Measurements from ENCODE around the gene CACNA2D3. TPM values are rescaled to one million over a fixed set of nuclear protein-coding genes. Genes with fewer than 3 reads are reported as not detected.

CACNA2D3 gene
- total RNA-seq, 1 donor from 2014 or later, result 0.70 TPM

DNA sequence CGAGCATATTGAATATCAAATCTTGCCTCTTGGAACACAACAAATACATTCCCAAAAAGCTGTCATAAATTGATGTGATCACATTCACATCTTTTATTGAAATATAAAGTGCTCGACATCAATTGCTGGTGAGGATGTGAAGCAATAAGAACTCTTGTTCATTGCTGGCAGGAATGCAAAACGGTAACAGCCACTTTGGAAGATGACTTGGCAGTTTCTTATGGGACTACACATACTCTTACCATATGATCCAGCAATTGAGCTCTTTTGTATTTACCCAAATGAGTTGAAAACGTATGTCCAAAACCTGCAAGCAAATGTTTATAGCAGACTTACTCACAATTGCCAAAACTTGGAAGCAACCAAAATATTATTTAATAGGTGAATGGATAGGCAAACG lies 234.9 kb downstream of the CACNA2D3 start:
- no peaks in the 10 kb centered on the region for H3K4me1 Mint-ChIP-seq (ENCODE audit: low read depth, unreplicated experiment)

DNA sequence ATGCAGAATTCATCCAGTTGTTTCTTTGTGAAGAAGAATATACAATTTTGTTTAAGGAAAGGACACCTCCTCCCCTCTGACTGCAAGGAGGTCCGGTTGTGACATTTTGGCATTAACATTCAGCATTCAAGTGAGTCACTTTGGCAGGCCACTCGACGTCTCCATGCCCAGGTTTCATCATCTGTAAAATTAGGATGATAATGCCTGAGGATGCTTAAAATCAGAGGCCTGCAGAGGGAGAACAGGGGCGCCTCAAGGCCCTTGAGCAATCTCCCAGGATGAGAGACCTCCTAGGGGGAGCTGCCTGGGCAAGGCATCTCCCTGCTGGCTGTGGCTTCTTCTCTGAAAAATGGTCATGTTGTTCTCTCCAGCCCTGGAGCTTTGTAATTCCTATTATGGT lies 236.0 kb downstream of the CACNA2D3 start:
- Mint-ChIP-seq H3K4me1 (ENCODE audit: low read depth, unreplicated experiment) (no peaks in the 10 kb centered on the region), H3K9me3 (ENCODE audit: unreplicated experiment) (peaks cover 1% of the 10 kb centered on the region), H3K27ac (ENCODE audit: unreplicated experiment) (no peak overlapping the region), H3K27me3 (ENCODE audit: low read depth, unreplicated experiment) (no peaks in the 10 kb centered on the region), H3K4me3 (ENCODE audit: unreplicated experiment) (no peak overlapping the region), H3K36me3 (ENCODE audit: low read depth, unreplicated experiment) (no peaks in the 10 kb centered on the region)
- no peak overlapping the region for H3K4me3 ChIP-seq (ENCODE audit: insufficient read depth, low read depth, low read length)
- TF ChIP-seq, protein P1, sequence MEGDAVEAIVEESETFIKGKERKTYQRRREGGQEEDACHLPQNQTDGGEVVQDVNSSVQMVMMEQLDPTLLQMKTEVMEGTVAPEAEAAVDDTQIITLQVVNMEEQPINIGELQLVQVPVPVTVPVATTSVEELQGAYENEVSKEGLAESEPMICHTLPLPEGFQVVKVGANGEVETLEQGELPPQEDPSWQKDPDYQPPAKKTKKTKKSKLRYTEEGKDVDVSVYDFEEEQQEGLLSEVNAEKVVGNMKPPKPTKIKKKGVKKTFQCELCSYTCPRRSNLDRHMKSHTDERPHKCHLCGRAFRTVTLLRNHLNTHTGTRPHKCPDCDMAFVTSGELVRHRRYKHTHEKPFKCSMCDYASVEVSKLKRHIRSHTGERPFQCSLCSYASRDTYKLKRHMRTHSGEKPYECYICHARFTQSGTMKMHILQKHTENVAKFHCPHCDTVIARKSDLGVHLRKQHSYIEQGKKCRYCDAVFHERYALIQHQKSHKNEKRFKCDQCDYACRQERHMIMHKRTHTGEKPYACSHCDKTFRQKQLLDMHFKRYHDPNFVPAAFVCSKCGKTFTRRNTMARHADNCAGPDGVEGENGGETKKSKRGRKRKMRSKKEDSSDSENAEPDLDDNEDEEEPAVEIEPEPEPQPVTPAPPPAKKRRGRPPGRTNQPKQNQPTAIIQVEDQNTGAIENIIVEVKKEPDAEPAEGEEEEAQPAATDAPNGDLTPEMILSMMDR (IDR thresholded peaks at IDR 0.05; ENCODE audit: insufficient read depth, low read depth, low read length), result no peak
- H3K9me3 ChIP-seq (ENCODE audit: insufficient read depth, low read depth, low read length), result no peaks in the 10 kb centered on the region
- no peak for DNase-seq (ENCODE audit: low read depth)
- no peak for FAIRE-seq
- H3K27me3 ChIP-seq (ENCODE audit: insufficient read depth, low read length), result no peaks in the 10 kb centered on the region
- no peak overlapping the region for H3K9ac ChIP-seq (ENCODE audit: low read length)
- H4K20me1 ChIP-seq (ENCODE audit: insufficient read depth, low read length), result no peaks in the 10 kb centered on the region
- H3K4me2 ChIP-seq (ENCODE audit: low read length), result no peak overlapping the region
- peaks cover 5% of the 10 kb centered on the region for H3K4me1 ChIP-seq (ENCODE audit: insufficient read depth, low read length)
- H3K27ac ChIP-seq (ENCODE audit: low read depth, low read length), result no peak overlapping the region
- H3K79me2 ChIP-seq (ENCODE audit: insufficient read depth, low read length), result no peaks in the 10 kb centered on the region
- no peaks in the 10 kb centered on the region for H3K36me3 ChIP-seq (ENCODE audit: insufficient read depth, low read length)
- H2AFZ ChIP-seq (ENCODE audit: low read depth, low read length), result no peak overlapping the region

More for the DNA sequence above, 234.9 kb downstream of the CACNA2D3 start:
- Histone ChIP-seq H3K4me1 (ENCODE audit: insufficient read depth, low read length) (peaks cover 5% of the 10 kb centered on the region), H3K9ac (ENCODE audit: low read length) (no peak overlapping the region), H3K4me3 (ENCODE audit: insufficient read depth, low read depth, low read length) (no peak overlapping the region), H3K79me2 (ENCODE audit: insufficient read depth, low read length) (no peaks in the 10 kb centered on the region), H2AFZ (ENCODE audit: low read depth, low read length) (no peak overlapping the region), H3K27me3 (ENCODE audit: insufficient read depth, low read length) (no peaks in the 10 kb centered on the region), H3K27ac (ENCODE audit: low read depth, low read length) (no peak overlapping the region), H4K20me1 (ENCODE audit: insufficient read depth, low read length) (no peaks in the 10 kb centered on the region), H3K36me3 (ENCODE audit: insufficient read depth, low read length) (no peaks in the 10 kb centered on the region), H3K9me3 (ENCODE audit: insufficient read depth, low read depth, low read length) (no peaks in the 10 kb centered on the region), H3K4me2 (ENCODE audit: low read length) (no peak overlapping the region)
- no peaks in the 10 kb centered on the region for H3K27me3 Mint-ChIP-seq (ENCODE audit: low read depth, unreplicated experiment)
- DNase-seq (ENCODE audit: low read depth), result no peak
- TF ChIP-seq, protein P1 (IDR thresholded peaks at IDR 0.05; ENCODE audit: insufficient read depth, low read depth, low read length), result no peak
- TF ChIP-seq EZH2 (IDR thresholded peaks at IDR 0.05; ENCODE audit: insufficient read depth, low read length), result no peak
- no peak overlapping the region for H3K27ac Mint-ChIP-seq (ENCODE audit: unreplicated experiment)
- no peaks in the 10 kb centered on the region for H3K36me3 Mint-ChIP-seq (ENCODE audit: low read depth, unreplicated experiment)
- no peak for FAIRE-seq
- H3K9me3 Mint-ChIP-seq (ENCODE audit: unreplicated experiment), result peaks cover 1% of the 10 kb centered on the region
- H3K4me3 Mint-ChIP-seq (ENCODE audit: unreplicated experiment), result no peak overlapping the region

- H3K36me3 Mint-ChIP-seq (ENCODE audit: low read depth, unreplicated experiment), result no peaks in the 10 kb centered on the region
- peaks cover 5% of the 10 kb centered on the region for H3K4me1 ChIP-seq (ENCODE audit: insufficient read depth, low read length)
- no peaks in the 10 kb centered on the region for H3K36me3 ChIP-seq (ENCODE audit: insufficient read depth, low read length)
- H2AFZ ChIP-seq (ENCODE audit: low read depth, low read length), result no peak overlapping the region
- H3K9ac ChIP-seq (ENCODE audit: low read length), result no peak overlapping the region
- no peak for TF ChIP-seq EZH2 (IDR thresholded peaks at IDR 0.05; ENCODE audit: insufficient read depth, low read length)
- TF ChIP-seq, protein P1 (IDR thresholded peaks at IDR 0.05; ENCODE audit: insufficient read depth, low read depth, low read length), result no peak
- no peaks in the 10 kb centered on the region for H3K27me3 ChIP-seq (ENCODE audit: insufficient read depth, low read length)
- H3K9me3 ChIP-seq (ENCODE audit: insufficient read depth, low read depth, low read length), result no peaks in the 10 kb centered on the region
- no peak for DNase-seq (ENCODE audit: low read depth)
- H3K4me1 Mint-ChIP-seq (ENCODE audit: low read depth, unreplicated experiment), result no peaks in the 10 kb centered on the region
- H3K27ac Mint-ChIP-seq (ENCODE audit: unreplicated experiment), result no peak overlapping the region
- no peaks in the 10 kb centered on the region for H3K79me2 ChIP-seq (ENCODE audit: insufficient read depth, low read length)
- no peak overlapping the region for H3K27ac ChIP-seq (ENCODE audit: low read depth, low read length)
- H3K4me3 Mint-ChIP-seq (ENCODE audit: unreplicated experiment), result no peak overlapping the region
- H3K4me2 ChIP-seq (ENCODE audit: low read length), result no peak overlapping the region
- peaks cover 1% of the 10 kb centered on the region for H3K9me3 Mint-ChIP-seq (ENCODE audit: unreplicated experiment)
- no peaks in the 10 kb centered on the region for H3K27me3 Mint-ChIP-seq (ENCODE audit: low read depth, unreplicated experiment)
- FAIRE-seq, result no peak
- H4K20me1 ChIP-seq (ENCODE audit: insufficient read depth, low read length), result no peaks in the 10 kb centered on the region
- no peak overlapping the region for H3K4me3 ChIP-seq (ENCODE audit: insufficient read depth, low read depth, low read length)
These were observed 236.8 kb downstream of the CACNA2D3 start for GRCh38 chr3:54358969-54359694.
